Activated naive CD8-positive, alpha-beta T cell treated with anti-CD3 and anti-CD28 coated beads, Interleukin-2, amount 50 U/mL, for 24 hours (primary cell): ENCODE data around the gene NCAM2.

ENCODE experiments used
- ATAC-seq: fragments of 150-1000 bp; cut with Tn5 transposase; one replicate; pipeline ENCODE4 v1.10.0; 2021
- DNase-seq: peaks from one replicate; pipeline ENCODE4 v3.0.0; 2021
- H3K27ac Mint-ChIP-seq: one replicate; pipeline ENCODE4 v1.8.0; 2021; ENCODE audit warnings: mild to moderate bottlenecking, mixed read lengths
- H3K27me3 Mint-ChIP-seq: one replicate; pipeline ENCODE4 v1.8.0; 2021; ENCODE audit warnings: mixed read lengths
- H3K36me3 Mint-ChIP-seq: one replicate; pipeline ENCODE4 v1.8.0; 2021; ENCODE audit warnings: low read depth, mixed read lengths
- H3K4me1 Mint-ChIP-seq: one replicate; pipeline ENCODE4 v1.8.0; 2021; ENCODE audit warnings: mixed read lengths
- H3K4me3 Mint-ChIP-seq: one replicate; pipeline ENCODE4 v1.8.0; 2021; ENCODE audit warnings: mild to moderate bottlenecking, moderate library complexity, mixed read lengths
- H3K9me3 Mint-ChIP-seq: one replicate; pipeline ENCODE4 v1.8.0; 2021; ENCODE audit warnings: mixed read lengths

Gene NCAM2

DNA sequence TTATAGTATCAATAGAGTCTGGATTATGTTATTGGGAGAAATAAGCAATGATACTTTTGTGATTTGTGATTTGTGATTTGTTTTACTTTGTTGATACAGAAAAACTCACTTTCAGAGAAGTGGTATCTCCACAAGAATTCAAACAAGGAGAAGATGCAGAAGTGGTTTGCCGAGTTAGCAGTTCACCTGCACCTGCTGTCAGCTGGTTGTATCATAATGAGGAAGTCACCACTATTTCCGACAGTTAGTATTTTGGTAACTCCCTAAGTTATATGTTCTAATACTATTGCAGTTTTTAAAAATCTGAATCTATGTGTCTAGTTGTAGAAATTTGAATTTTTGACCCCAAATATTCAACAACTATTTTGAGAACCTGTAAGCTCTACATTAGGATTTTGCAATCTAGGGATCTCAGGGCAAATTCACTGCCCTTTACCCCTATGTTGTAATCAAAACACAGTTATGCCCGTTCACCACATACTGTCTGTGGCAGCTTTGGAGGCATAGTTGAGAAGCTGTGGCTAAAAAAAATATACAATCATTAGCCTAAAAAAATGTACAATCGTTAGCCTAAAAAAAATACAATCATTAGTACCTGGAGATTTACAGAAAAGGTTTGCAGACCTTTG, 288.1 kb downstream of the NCAM2 start:
- Mint-ChIP-seq H3K4me3 (no peak overlapping the region), H3K27ac (no peak overlapping the region), H3K9me3 (peaks cover 4% of the 10 kb centered on the region), H3K4me1 (no peaks in the 10 kb centered on the region), H3K27me3 (peaks cover 2% of the 10 kb centered on the region), H3K36me3 (no peaks in the 10 kb centered on the region)
- no peak for DNase-seq
- no peak for ATAC-seq

DNA sequence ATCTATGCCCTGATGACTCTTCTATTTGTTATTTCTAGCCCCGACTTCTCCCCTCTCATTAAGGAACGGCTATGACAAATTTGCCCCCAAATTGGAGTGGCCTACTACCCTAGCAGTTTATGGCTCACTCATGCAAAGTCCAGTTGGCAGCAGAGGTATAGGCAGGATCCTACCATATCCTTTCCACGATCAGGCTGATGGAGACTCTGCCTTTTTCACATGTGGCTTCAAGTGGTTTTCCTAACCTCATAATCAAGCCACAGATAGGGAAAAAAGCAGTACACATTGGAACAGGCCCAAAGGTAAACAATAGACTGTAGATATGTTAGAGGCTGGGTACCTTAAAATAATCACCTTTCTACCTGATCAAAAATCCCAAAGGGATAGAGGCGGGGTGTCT, 292.5 kb downstream of the NCAM2 start:
- DNase-seq: no peak
- H3K27me3 Mint-ChIP-seq: peaks cover 2% of the 10 kb centered on the region
- ATAC-seq: no peak
- no peaks in the 10 kb centered on the region for H3K4me1 Mint-ChIP-seq
- peaks cover 6% of the 10 kb centered on the region for H3K9me3 Mint-ChIP-seq
- H3K4me3 Mint-ChIP-seq: no peak overlapping the region
- no peak overlapping the region for H3K27ac Mint-ChIP-seq
- no peaks in the 10 kb centered on the region for H3K36me3 Mint-ChIP-seq

DNA sequence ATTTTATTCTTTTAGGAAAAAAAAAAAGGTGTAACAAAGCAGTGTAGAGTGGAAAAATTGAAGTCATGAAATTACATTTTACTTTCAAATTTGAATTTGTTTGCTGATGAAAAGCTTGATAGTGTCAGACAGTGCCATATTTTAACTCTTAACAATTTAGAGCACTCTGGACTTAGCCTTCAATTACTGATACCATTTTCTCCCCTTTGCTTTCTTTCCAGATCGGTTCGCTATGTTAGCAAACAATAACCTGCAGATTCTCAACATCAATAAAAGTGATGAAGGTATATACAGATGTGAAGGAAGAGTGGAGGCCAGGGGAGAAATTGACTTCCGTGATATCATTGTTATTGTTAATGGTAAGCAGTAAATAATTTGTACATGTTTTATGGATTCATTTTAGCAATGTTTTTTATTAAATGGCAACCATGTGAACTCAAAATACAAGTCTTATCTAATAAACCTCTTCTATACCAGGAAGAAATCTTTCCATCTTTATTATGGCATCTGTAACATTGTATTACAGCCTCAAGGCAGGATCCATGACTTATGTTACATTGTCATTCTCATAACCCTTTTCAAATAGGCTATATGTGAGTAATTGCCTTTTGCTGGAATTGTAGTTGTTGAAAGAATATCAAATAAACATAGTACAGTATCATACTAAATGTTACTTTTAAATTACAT, 293.8 kb downstream of the NCAM2 start:
- no peak overlapping the region for H3K4me3 Mint-ChIP-seq
- DNase-seq (no peak), ATAC-seq (no peak)
- H3K36me3 Mint-ChIP-seq: no peaks in the 10 kb centered on the region
- peaks cover 2% of the 10 kb centered on the region for H3K27me3 Mint-ChIP-seq
- H3K4me1 Mint-ChIP-seq: no peaks in the 10 kb centered on the region
- no peak overlapping the region for H3K27ac Mint-ChIP-seq
- H3K9me3 Mint-ChIP-seq: peaks cover 13% of the 10 kb centered on the region

DNA sequence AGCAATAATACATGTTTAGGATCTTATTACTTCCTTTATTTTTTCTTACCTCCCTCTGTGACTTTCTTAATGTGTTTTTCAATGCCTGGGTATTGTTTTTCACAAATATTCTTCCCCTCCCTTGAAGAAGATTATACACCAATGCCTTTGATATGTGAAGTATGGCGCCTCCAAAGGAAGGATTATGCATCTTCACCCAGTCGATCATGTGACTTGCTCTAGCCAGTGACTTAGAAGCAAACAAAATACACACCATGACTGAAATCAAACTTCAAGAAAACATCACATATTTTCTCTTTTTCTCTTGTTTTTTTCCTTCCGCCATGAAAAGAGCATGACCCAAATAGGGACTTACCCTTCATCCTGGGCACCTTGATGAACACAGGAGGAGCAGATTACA, 297.1 kb downstream of the NCAM2 start:
- Mint-ChIP-seq H3K4me1 (no peaks in the 10 kb centered on the region), H3K9me3 (peaks cover 10% of the 10 kb centered on the region), H3K27me3 (no peaks in the 10 kb centered on the region), H3K4me3 (no peak overlapping the region), H3K27ac (no peak overlapping the region), H3K36me3 (no peaks in the 10 kb centered on the region)
- no peak for DNase-seq
- no peak for ATAC-seq

DNA sequence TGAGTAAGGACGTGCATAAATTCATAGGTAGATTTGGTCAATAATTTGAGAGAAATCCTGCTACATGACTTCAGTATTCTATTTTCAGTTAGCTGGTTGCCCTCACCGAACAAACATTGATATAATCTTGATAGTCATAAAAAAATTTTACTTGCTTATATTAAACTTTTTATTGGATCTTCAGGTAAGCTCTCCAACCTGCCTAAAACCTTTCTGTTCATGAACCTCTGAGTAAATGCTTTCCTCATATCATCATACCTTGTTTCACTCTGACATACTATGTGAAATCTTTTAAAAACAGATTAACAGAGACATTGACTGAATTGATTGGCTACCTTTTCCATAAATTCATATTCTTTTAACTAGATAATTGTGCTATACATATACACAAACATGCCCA, 299.0 kb downstream of the NCAM2 start:
- Mint-ChIP-seq H3K9me3 (peaks cover 11% of the 10 kb centered on the region), H3K4me3 (no peak overlapping the region), H3K27me3 (no peaks in the 10 kb centered on the region), H3K27ac (no peak overlapping the region), H3K36me3 (no peaks in the 10 kb centered on the region), H3K4me1 (no peaks in the 10 kb centered on the region)
- DNase-seq (no peak), ATAC-seq (no peak)

DNA sequence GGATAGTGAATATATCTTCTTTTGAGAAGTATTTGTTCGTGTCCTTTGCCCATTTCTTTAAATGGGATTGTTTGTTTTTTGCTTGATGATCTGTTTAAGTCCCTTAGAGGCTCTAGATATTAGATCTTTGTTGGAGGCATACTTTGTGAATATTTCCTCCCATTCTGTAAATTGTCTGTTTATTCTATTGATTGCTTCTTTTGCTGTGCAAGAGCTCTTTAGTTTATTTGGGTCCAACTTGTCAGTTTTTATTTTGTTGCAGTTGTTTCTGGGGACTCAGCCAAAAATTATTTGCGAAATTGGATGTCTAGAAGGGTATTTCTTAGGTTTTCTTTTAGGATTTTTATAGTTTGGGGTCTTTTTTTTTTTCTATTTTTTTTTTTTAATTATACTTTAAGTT, 302.8 kb downstream of the NCAM2 start:
- Mint-ChIP-seq H3K4me1 (no peaks in the 10 kb centered on the region), H3K36me3 (no peaks in the 10 kb centered on the region), H3K27me3 (no peaks in the 10 kb centered on the region), H3K4me3 (no peak overlapping the region), H3K9me3 (peaks cover 13% of the 10 kb centered on the region), H3K27ac (no peak overlapping the region)
- ATAC-seq (no peak), DNase-seq (no peak)

DNA sequence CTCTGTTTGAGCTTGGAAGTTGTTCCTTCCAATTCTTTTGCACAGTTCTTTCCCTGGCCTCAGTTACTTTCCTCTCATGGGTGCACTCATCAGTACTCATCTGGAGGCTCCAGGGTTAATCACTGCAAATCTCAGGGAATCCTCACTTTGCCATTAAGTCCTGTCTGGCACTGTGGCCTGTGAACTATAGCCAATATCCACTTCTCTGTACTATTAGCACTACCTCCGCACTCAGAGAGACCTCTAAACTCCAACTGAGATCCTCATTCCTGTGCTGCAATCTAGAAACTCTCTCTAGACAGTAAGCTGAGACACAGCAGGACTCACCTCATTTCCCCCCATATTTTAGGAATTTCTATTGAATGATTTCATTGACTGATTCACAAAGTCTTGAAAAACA, 311.3 kb downstream of the NCAM2 start:
- no peak for ATAC-seq

DNA sequence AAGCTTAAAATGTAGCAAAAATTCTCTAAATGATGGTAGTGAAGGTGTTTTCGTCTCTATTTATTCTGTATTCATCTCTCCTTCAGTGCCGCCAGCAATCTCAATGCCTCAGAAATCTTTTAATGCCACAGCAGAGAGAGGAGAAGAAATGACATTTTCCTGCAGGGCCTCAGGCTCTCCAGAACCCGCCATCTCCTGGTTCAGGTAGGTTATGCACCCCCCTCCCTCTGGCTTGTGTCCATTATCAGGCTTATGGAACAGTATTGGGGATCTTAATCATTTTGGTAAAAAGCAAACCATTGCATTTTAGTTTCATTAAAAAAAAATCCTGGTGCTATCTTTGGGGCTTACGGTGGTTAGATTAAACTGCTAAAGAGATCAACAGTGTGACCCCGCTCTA, 326.1 kb downstream of the NCAM2 start:
- no peaks in the 10 kb centered on the region for H3K9me3 Mint-ChIP-seq
- no peak overlapping the region for H3K4me3 Mint-ChIP-seq
- no peaks in the 10 kb centered on the region for H3K36me3 Mint-ChIP-seq
- no peak overlapping the region for H3K27ac Mint-ChIP-seq
- no peaks in the 10 kb centered on the region for H3K27me3 Mint-ChIP-seq
- DNase-seq (no peak), ATAC-seq (no peak)
- no peaks in the 10 kb centered on the region for H3K4me1 Mint-ChIP-seq

More for the DNA sequence above, 311.3 kb downstream of the NCAM2 start:
- no peak overlapping the region for H3K27ac Mint-ChIP-seq
- DNase-seq: no peak
- H3K4me1 Mint-ChIP-seq: no peaks in the 10 kb centered on the region
- peaks cover 3% of the 10 kb centered on the region for H3K9me3 Mint-ChIP-seq
- H3K27me3 Mint-ChIP-seq: no peaks in the 10 kb centered on the region
- H3K36me3 Mint-ChIP-seq: no peaks in the 10 kb centered on the region
- H3K4me3 Mint-ChIP-seq: no peak overlapping the region

DNA sequence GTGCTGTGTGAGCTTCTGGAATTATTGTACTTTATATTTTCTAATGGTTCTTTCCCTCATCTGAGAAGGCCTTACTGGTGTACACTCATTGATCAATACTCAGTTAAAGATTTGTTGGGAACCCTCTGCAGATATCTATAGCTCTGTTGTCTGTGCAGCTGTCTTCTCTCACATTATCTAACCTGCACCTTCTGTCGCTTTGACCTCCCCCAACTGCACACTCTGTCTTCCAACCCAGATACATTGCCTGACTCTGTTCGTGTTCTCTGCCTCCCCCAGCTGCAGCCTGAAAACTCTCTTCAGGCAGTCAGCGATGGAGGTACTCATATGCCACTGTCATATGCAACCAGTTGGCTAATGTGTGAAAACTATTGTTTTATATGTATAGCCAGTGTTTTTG, 334.3 kb downstream of the NCAM2 start:
- Mint-ChIP-seq H3K36me3 (no peaks in the 10 kb centered on the region), H3K4me1 (no peaks in the 10 kb centered on the region), H3K9me3 (peaks cover 4% of the 10 kb centered on the region), H3K4me3 (no peak overlapping the region), H3K27me3 (no peaks in the 10 kb centered on the region), H3K27ac (no peak overlapping the region)
- DNase-seq (no peak), ATAC-seq (no peak)

DNA sequence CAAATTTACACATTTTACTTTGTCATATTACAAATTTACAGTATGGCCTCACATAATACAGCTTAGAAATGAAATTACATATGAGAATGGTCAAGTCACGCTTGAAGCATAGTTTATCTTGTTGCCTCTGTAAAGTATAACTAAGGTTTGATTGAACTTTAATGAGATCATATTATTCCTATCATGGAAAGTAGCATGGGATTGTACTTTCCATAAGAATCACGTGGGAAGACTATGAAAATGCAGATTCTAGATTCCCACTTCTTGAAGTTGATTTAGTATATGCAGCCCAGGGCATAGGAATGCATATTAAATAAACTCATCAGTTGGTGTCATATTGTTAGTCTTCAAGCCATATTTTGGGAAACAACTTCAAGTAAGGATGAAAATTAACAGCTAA, 342.8 kb downstream of the NCAM2 start:
- H3K9me3 Mint-ChIP-seq: peaks cover 16% of the 10 kb centered on the region
- H3K27me3 Mint-ChIP-seq: no peaks in the 10 kb centered on the region
- ATAC-seq (no peak), DNase-seq (no peak)
- no peak overlapping the region for H3K4me3 Mint-ChIP-seq
- no peaks in the 10 kb centered on the region for H3K36me3 Mint-ChIP-seq
- H3K27ac Mint-ChIP-seq: no peak overlapping the region
- H3K4me1 Mint-ChIP-seq: no peaks in the 10 kb centered on the region

DNA sequence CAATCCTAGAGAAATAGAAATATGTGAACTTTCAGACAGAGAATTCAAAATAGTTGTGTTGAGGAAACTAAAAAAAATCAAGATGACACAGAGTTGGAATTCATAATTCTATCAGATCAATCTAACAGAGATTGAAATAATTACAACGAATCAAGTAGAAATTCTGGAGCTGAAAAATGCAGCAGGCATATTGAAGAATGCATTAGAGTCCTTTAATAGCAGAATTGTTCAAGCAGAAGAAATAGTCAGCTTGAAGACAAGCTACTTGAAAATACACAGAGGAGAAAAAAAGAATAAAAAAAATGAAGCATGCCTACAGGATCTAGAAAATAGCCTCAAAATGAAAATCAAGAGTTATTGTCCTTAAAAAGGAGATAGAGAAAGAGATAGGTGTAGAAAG, 347.1 kb downstream of the NCAM2 start:
- H3K27ac Mint-ChIP-seq: no peak overlapping the region
- no peak overlapping the region for H3K4me3 Mint-ChIP-seq
- H3K27me3 Mint-ChIP-seq: no peaks in the 10 kb centered on the region
- ATAC-seq (no peak), DNase-seq (no peak)
- H3K4me1 Mint-ChIP-seq: no peaks in the 10 kb centered on the region
- H3K9me3 Mint-ChIP-seq: peaks cover 31% of the 10 kb centered on the region
- no peaks in the 10 kb centered on the region for H3K36me3 Mint-ChIP-seq

DNA sequence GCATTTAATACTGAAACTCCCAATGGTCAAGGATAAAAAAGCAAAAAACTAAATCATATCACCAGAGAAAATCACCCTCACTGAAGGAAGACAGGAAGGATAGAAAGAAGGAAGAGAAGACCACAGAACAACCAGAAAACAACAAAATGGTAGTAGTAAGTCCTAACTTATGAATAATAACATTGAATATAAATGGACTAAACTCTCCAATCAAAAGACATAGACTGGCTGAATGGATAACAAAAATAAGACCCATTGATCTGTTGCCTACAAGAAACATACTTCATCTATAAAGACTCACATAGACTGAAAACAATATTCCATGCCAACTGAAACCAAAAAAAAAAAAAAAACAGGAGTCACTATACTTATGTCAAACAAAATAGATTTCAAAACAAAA, 347.7 kb downstream of the NCAM2 start:
- Mint-ChIP-seq H3K4me1 (no peaks in the 10 kb centered on the region), H3K9me3 (peaks cover 31% of the 10 kb centered on the region), H3K4me3 (no peak overlapping the region), H3K27ac (no peak overlapping the region), H3K27me3 (no peaks in the 10 kb centered on the region), H3K36me3 (no peaks in the 10 kb centered on the region)
- no peak for DNase-seq
- no peak for ATAC-seq

DNA sequence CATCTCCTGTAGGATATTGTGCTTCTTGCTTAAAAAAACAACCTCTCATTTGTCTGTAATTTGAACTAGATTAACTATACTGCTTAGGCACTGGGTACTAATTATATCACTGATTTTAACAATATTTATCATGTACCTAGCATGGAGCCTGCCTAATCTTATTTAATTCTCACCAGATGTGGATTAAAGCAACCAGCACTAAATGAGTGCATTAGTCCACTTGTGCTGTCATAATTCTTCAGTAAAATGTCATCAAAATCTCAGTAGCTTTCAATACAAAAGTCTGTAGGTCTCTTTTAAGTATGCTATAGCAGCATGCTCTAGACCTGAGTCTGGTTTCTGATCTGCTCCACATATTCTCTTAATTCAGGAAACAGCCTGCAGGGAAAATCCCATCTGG, 368.1 kb downstream of the NCAM2 start:
- Mint-ChIP-seq H3K27me3 (no peaks in the 10 kb centered on the region), H3K4me3 (no peak overlapping the region), H3K27ac (no peak overlapping the region), H3K36me3 (no peaks in the 10 kb centered on the region), H3K9me3 (peaks cover 4% of the 10 kb centered on the region), H3K4me1 (no peaks in the 10 kb centered on the region)
- no peak for DNase-seq
- ATAC-seq: no peak

DNA sequence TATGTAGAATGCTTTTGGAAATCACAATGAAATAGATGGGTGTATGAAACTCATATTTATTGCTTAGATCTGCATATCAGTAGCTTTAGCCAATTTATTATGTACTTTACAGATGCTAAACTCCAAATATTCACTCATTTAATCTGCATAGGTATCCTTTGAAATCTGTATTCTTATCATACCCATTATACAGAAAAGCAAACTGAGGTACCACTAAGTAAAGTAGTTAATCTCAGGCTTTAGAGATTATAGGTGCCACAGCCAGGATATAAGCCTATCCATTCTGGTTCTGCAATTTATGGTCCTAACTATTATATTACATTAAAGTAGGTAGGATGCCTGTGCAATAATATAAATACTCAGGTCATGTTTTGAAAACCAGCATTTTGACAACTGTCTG, 369.4 kb downstream of the NCAM2 start:
- DNase-seq (no peak), ATAC-seq (no peak)
- no peak overlapping the region for H3K4me3 Mint-ChIP-seq
- H3K36me3 Mint-ChIP-seq: no peaks in the 10 kb centered on the region
- no peaks in the 10 kb centered on the region for H3K4me1 Mint-ChIP-seq
- no peak overlapping the region for H3K27ac Mint-ChIP-seq
- H3K27me3 Mint-ChIP-seq: no peaks in the 10 kb centered on the region
- peaks cover 4% of the 10 kb centered on the region for H3K9me3 Mint-ChIP-seq

DNA sequence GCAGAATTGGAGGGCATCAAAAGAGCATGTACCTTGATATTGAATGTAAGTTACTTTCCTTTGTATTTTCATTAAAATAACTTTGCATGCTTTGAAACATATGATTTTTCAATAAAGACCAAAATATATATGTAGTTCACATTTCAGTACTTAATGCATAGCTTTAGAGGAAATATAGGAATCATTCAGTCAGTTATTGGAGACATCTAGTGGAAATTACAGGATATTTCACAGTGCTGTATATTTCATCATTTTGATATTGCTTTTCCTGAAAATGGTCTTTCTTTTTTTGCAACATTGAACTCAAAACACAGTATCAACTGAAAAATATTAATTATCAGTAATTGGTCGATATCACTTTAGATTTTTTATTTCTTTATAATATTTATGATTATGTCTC, 375.8 kb downstream of the NCAM2 start:
- Mint-ChIP-seq H3K27ac (no peak overlapping the region), H3K4me1 (no peaks in the 10 kb centered on the region), H3K9me3 (peaks cover 4% of the 10 kb centered on the region), H3K36me3 (no peaks in the 10 kb centered on the region), H3K4me3 (no peak overlapping the region), H3K27me3 (no peaks in the 10 kb centered on the region)
- no peak for DNase-seq
- ATAC-seq: no peak

DNA sequence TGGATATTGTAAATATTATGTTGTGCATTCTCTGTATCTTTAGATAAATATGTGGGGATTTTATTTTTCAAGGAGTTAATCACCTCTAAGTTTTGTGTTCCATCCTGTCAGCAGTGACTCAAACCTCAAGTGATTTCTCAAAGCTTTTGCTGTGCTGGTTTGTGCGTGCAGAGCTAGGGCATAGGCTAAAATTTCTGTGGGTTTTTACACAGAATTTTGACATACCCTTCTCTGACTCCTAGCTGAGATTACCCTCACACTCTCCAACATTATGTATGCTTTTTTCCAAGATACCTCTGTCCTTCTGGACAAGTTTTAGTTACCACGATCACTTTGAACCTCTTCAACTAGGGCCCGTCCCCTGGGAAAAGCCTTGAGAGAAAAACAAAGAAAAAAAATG, 384.9 kb downstream of the NCAM2 start:
- H3K9me3 Mint-ChIP-seq: no peaks in the 10 kb centered on the region
- no peak overlapping the region for H3K4me3 Mint-ChIP-seq
- ATAC-seq (no peak), DNase-seq (no peak)
- no peaks in the 10 kb centered on the region for H3K27me3 Mint-ChIP-seq
- no peak overlapping the region for H3K27ac Mint-ChIP-seq
- H3K36me3 Mint-ChIP-seq: no peaks in the 10 kb centered on the region
- H3K4me1 Mint-ChIP-seq: no peaks in the 10 kb centered on the region
